ENCODE results near the gene TEAD2. TPM values are rescaled to one million over a fixed set of nuclear protein-coding genes. Genes with fewer than 3 reads are reported as not detected.

TEAD2 gene
- total RNA-seq, 1 donor from 2014 or later = 8.4 TPM

DNA sequence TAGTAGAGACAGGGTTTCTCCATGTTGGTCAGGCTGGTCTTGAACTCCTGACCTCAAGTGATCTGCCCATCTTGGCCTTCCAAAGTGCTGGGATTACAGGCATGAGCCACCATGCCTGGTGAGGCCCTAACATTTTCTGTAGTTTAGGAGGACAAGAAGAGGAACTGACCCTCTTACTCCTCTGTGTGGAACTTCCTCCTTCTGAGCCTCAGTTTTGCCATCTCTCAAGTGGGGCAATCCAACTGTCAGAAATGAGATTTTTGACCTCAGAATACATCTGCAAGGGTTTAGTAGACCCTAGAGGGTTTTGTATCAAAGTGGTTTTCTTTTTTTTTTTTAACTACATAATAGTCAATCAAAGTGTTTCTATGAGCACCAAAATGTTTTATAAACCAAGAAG is 3.9 kb upstream of the TEAD2 start:
- FAIRE-seq (no peak), DNase-seq (ENCODE audit: low read depth) (no peak)
- Histone ChIP-seq H3K36me3 (ENCODE audit: control insufficient read depth, insufficient read depth, low read length) (no peaks in the 10 kb centered on the region), H3K4me3 (ENCODE audit: low read depth, low read length) (no peak overlapping the region), H3K27me3 (ENCODE audit: control insufficient read depth, insufficient read depth, low read length) (no peaks in the 10 kb centered on the region)
- TF ChIP-seq, protein P1, sequence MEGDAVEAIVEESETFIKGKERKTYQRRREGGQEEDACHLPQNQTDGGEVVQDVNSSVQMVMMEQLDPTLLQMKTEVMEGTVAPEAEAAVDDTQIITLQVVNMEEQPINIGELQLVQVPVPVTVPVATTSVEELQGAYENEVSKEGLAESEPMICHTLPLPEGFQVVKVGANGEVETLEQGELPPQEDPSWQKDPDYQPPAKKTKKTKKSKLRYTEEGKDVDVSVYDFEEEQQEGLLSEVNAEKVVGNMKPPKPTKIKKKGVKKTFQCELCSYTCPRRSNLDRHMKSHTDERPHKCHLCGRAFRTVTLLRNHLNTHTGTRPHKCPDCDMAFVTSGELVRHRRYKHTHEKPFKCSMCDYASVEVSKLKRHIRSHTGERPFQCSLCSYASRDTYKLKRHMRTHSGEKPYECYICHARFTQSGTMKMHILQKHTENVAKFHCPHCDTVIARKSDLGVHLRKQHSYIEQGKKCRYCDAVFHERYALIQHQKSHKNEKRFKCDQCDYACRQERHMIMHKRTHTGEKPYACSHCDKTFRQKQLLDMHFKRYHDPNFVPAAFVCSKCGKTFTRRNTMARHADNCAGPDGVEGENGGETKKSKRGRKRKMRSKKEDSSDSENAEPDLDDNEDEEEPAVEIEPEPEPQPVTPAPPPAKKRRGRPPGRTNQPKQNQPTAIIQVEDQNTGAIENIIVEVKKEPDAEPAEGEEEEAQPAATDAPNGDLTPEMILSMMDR (IDR thresholded peaks at IDR 0.05; ENCODE audit: insufficient read depth, low read length, severe bottlenecking) = no peak

DNA sequence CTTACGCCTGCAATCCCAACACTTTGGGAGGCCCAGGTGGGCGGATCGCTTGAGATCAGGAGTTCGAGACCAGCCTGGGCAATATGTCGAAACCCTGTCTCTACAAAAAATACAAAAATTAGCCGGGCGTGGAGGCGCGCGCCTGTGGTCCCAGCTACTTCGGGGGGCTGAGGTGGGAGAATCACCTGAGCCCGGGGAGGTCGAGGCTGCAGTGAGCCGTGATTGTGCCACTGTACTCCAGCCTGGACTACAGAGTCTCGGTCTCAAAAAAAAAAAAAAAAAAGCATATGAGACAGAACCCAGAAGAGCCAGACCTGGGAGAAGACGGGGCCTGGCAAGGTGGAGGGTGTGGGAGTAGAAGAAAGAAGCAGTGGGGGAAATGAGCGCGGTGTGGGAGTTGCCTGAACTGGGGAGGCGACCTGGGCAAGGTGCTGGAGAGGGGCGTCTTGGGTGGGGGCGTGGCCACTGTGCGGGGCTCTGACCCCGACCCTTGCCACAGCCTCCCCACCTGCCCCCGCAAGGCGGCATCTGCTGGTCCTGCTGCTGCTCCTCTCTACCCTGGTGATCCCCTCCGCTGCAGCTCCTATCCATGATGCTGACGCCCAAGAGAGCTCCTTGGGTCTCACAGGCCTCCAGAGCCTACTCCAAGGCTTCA is 2.0 kb upstream of the TEAD2 start:
- FAIRE-seq (no peak), DNase-seq (ENCODE audit: low read depth) (no peak)
- H3K36me3 ChIP-seq (ENCODE audit: control insufficient read depth, insufficient read depth, low read length) = peaks cover 2% of the 10 kb centered on the region
- H3K4me3 ChIP-seq (ENCODE audit: low read depth, low read length) = no peak overlapping the region
- TF ChIP-seq, protein P1 (IDR thresholded peaks at IDR 0.05; ENCODE audit: insufficient read depth, low read length, severe bottlenecking) = no peak
- no peaks in the 10 kb centered on the region for H3K27me3 ChIP-seq (ENCODE audit: control insufficient read depth, insufficient read depth, low read length)

DNA sequence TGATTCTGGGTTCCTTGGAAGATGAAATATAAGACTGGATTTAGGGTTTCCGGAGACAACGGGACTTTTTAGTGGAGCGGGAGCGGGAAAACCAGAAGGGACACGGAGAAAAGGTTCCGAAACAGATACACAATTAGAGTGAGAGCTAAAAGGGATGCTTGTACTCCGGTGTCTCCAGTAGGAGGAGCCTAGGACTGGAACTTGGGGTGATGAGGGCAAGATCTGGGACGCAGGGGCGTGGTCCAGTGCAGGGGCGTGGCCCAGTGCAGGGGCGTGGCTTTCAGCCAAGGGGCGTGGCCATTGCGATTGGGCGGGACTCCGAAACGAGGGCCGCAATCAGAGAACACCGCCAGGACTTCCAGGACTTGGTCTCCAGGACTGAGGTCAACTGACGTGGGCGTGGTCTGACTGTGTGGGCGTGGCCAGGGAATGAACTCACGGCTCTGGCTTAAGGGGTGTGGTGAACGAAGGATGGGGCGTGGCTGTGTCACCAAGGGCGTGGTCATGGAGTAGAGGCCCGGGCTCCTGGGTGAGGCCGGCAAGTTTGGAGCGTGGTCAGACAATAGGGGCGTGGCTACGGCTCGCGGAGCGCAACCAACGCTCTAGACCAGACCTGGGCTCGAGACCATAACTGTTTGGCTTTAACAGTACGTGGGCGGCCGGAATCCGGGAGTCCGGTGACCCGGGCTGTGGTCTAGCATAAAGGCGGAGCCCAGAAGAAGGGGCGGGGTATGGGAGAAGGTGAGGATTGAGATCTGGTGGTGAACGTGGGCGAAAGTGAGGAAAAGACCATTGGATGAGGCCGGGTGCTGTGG is 1.3 kb upstream of the TEAD2 start, which contains the start of gene DKKL1:
Gene DKKL1, plus strand, starts transcription at position 610 of the 815 bp plus-strand sequence. Its CDS starts 122 bp downstream, at position 732.
- TF ChIP-seq, protein P1 (IDR thresholded peaks at IDR 0.05; ENCODE audit: insufficient read depth, low read length, severe bottlenecking) = peak; percentile 36
- peak; percentile 95 for FAIRE-seq
- peak; percentile 98 for DNase-seq (ENCODE audit: low read depth)
- Histone ChIP-seq H3K36me3 (ENCODE audit: control insufficient read depth, insufficient read depth, low read length) (peaks cover 2% of the 10 kb centered on the region), H3K4me3 (ENCODE audit: low read depth, low read length) (peak within 1 kb of the TSS; percentile 70), H3K27me3 (ENCODE audit: control insufficient read depth, insufficient read depth, low read length) (no peaks in the 10 kb centered on the region)

DNA sequence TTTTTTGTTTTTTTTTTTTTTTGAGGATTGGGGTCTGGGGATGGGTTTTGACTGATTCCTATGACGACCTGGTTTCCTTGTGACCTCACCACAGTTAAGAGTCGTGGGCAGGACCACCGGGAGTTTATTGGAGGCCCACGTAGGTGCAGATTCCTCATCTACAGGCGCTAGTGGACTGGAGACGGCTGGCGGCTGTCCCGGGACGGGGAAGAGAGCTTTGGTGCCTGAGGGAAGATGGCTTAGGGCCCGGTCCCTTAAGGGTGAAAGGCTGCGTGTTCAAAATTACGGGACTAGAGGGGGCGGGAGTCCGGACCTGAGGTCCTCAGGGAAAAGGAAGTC is 682 bp upstream of the TEAD2 start:
- DNase-seq (ENCODE audit: low read depth) = no peak
- Histone ChIP-seq H3K27me3 (ENCODE audit: control insufficient read depth, insufficient read depth, low read length) (no peaks in the 10 kb centered on the region), H3K4me3 (ENCODE audit: low read depth, low read length) (peak overlapping the region; percentile 70), H3K36me3 (ENCODE audit: control insufficient read depth, insufficient read depth, low read length) (peaks cover 2% of the 10 kb centered on the region)
- FAIRE-seq = no peak
- TF ChIP-seq, protein P1 (IDR thresholded peaks at IDR 0.05; ENCODE audit: insufficient read depth, low read length, severe bottlenecking) = no peak

DNA sequence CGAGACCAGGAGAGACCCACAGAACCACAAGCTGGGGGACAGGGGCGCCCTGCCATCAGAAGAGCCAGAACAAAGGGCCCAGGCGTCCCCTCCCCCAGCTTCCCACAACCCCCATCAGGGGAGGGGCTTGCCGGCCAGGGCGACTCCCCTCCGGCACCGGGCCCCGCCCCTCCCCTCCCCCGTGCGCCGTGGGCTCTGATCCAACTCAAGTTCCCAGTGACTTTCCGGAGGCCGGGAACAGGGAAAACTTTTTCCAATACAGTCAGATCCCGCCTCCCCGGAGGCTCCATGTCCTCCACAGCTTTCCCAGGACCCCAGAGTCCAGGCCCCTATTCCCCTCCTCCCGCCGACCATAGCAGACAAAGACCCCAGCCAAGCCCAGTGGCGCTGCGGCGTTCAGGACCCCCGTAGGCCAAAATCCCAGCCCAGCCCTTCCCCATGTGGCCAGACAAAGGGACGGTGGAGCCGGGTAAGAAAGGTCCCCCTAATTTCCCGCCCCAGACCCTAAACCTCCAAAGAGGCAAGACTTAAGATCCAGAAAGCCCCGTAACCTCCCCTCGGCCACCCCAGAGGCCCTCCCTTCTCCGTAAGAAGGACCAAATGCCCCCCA is 673 bp downstream of the TEAD2 start:
- DNase-seq (ENCODE audit: low read depth) (peak; percentile 38), FAIRE-seq (no peak)
- Histone ChIP-seq H3K27me3 (ENCODE audit: control insufficient read depth, insufficient read depth, low read length) (no peaks in the 10 kb centered on the region), H3K36me3 (ENCODE audit: control insufficient read depth, insufficient read depth, low read length) (peaks cover 5% of the 10 kb centered on the region), H3K4me3 (ENCODE audit: low read depth, low read length) (peak overlapping the region; percentile 70)
- TF ChIP-seq, protein P1 (IDR thresholded peaks at IDR 0.05; ENCODE audit: insufficient read depth, low read length, severe bottlenecking) = no peak
